Endometrium (tissue), 2 donors: ENCODE measurements around the gene ALG12.
"Not testable (repeated sequence)": the region's sequence is repeated elsewhere in the genome, so short reads cannot be mapped to it uniquely, and the experiment has no call there.

Source experiments
- FAIRE-seq: peaks from 2 replicates; lab custom pipeline; 2012; peaks lifted over from hg19 to GRCh38; lab: Jason Lieb, UNC
- donor health status: control.
- donor health status: control.

The ALG12 gene

GRCh38 chr22:49945042-49945794, 27.0 kb upstream of the ALG12 start:
- FAIRE-seq: not testable (repeated sequence)

DNA sequence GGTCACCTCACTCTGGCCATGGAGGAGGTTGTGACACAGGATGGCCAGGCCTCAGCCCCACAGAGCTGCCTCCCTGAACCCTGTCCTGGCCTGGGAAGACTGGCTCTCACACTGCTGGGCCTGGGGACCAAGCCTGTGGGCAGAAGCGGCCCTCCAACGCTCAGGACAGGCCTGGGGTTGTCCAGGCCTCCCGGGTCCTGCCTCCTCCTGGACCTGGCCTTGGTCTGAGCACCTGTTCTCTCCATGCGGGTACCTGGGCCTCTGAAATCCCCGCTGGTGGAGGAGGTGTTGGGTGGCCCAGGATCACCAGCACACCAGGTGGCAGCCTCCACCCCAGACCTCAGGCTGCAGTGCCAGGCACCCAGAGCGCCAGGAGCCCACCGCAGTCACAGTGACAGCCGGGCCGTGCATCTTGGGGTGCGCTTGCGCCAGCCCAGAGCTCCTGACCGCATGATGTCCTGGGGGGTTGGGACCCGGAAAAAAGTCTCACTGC, 26.2 kb upstream of the ALG12 start:
- no peak for FAIRE-seq

GRCh38 chr22:49943771-49944398, 25.6 kb upstream of the ALG12 start:
- FAIRE-seq: no peak

DNA sequence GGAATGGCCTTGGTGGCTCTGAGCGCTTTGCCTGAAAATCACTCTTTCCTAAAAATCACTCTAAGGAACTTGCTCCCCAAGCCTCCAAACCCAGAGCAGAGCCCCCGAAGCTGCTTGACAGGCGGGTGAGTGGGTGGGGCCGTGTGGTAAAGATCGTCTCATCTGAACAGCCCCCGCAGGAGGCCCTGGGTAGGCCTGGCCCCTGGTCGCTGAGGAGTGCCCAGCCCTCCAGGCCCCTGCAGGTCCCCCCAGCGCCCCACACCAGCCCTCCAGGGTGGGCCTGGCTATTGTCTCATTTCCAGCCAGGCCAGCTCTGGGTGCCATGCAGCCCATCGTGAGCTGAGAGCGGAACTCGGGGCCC, 25.1 kb upstream of the ALG12 start:
- no peak for FAIRE-seq

DNA sequence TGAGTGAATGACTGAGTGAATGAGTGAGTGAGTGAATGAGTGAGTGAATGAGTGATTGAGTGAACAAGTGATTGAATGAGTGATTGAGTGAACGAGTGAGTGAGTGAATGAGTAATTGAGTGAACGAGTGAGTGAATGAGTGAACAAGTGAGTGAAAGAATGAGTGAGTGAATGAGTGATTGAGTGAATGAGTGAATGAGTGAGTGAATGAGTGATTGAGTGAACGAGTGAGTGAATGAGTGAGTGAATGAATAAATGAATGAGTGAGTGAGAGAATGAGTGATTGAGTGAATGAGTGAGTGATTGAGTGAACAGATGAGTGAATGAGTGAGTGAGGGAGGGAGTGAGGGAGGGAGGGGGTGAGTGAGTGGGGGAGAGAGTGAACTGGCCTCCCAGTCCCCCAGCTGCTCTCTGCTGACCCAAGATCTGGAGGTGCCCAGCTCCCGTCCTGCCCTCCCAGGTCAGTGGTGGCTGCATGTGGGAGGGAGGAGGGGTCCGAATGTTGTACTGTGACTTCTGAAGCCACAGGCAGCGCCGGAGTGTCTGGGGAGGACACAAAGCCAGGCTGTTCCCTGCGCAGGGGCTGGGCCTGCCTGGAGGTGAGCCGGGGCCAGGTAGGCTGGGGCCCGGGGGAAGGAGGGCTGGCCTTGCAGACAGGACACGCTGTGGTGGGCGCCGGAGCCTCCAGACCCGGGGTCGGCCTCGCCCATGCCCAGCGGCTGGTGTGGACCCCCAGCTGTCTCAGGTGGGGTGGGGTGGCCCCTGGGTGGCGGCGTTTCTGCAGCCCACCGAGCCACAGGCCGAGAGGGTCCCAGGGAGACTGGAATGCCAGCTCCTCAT, 24.5 kb upstream of the ALG12 start:
- FAIRE-seq: no peak

- FAIRE-seq: no peak
Observed at GRCh38 chr22:49941507-49942316, 23.5 kb upstream of the ALG12 start.

GRCh38 chr22:49938565-49939136, 20.4 kb upstream of the ALG12 start:
- no peak for FAIRE-seq

DNA sequence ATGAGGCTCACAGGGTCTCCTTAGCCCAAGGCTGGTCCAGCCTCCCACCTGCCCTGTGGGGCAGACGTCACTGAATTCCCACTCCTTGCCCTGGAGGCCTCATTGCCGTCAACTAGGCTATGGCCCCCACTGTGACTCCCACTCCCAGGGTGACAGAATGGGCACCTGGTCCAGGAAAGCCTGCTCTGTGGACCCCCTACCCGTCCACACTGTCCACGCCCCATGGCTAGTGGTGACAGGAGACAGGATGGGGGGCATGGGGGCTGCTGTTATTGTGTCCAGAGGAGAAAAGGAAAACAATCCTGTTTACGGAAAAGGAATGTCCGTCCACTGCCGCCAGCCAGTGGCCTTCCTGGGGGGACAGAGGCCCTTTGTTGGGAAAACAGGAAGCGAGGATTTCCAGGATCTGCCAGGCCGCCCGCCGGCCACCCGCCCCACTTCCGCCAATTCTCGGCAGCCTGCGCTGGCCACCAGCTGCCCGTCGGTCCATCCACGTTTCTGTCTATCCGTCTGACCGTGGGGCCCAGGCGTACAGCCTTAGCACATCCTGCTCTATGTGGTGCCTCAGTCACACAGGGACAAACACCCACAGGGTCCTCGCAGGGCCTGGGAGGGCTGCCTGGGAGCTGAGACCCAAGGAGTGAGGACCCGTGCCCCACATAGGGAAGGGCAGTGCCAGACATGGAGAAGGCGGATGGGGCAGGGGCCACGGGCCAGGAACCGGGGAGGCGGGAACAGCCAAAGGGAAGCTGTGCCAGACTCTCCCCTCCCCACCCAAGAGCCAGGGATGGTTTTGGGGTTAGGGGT, 19.7 kb upstream of the ALG12 start:
- no peak for FAIRE-seq

- FAIRE-seq: no peak
Observed at GRCh38 chr22:49936973-49937757, 18.9 kb upstream of the ALG12 start.

DNA sequence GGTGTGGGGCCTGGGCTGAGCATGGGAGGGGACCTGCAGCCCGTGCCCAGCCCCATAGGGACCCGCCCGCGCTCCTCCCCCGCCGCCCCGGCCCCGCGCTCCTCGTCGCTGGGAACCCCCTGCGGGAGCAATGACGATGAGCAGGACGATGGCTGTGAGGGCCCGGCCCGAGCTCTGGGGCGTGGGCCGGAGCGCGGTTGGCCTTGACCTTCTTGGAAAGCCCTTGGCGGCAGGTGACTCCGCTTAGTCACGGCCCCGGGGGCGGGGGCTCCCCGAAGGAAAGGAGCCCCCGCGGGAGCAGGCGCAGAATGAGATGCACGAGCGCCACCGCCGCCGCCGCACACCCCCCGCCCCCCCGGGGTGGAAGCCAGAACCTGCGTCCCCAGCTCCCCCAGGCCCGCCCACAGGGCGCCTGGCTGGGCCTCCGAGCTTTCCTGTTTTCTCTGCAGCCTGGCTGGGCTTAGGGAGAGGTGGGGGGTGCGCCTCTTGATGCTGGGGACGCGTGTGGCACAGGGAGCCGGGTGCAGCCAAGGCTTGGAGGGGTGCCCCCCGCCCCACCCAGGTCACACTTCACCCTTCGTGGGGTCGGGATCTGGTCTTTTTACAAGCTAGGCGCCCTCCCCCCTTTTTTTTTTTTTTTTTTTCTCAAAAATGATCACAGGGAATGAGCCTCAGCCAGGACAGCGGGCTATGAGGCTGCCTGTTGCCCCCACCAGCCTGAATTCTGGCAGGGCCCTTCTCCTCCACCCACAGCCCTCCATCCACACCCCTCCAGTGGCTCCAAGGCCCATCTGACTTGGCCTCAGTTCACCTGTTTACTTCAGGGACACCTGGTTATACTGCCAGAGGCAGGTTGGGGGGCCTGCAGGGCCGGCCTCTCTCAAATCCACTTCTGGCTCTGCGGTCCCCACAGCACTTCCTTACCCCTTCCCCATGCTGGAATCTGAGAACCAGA, 18.1 kb upstream of the ALG12 start:
- FAIRE-seq: no peak

DNA sequence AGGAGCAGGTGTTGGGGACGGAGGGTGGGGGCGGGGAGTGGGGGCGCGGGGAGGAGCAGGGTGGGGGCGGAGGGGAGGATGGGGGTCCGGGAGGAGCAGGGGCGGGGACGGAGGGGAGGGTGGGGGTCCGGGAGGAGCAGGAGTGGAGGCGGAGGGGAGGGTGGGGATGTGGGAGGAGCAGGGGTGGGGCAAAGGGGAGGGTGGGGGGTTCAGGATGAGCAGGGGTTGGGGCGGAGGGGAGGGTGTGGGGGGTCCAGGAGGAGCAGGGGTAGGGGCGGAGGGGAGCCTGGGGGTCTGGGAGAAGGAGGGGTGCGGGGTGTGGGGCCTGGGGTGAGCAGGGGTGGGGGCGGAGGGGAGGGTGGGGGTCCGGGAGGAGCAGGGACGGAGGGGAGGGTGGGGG, 17.3 kb upstream of the ALG12 start:
- no peak for FAIRE-seq

DNA sequence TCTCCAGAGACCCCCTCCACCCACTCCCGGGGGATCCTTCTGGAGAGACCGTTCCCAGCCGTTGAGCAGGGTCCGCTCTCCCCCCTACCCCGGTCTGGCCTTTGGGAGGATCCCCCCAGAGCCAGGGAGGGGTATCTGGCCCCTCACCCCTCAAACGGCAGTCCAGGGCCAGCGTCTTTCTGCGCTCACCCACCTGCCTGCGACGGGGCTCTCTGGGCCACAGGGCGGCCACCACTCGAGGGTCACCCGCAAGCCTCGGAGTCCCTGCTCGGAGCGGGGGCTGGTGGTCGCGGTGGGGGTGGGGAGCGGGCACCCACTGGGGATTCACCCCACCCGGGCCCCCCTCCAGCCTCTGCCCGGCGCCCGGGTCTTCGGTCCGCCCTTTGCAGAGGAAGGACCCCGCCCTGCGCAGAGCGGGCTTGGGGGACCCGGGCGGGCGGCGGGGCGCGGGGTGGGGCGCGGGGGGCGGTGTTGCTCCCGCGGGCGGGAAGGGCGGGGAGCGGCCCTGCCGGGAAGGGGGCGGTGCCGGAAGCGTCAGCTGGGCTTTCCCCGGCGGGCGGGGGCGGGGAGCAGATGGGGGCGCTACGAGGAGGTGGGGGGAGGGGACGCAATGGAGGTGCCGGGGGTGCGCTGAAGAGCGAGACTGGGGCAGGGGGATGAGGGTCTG, 16.8 kb upstream of the ALG12 start:
- FAIRE-seq: no peak

GRCh38 chr22:49934160-49934890, 16.1 kb upstream of the ALG12 start:
- FAIRE-seq: no peak

DNA sequence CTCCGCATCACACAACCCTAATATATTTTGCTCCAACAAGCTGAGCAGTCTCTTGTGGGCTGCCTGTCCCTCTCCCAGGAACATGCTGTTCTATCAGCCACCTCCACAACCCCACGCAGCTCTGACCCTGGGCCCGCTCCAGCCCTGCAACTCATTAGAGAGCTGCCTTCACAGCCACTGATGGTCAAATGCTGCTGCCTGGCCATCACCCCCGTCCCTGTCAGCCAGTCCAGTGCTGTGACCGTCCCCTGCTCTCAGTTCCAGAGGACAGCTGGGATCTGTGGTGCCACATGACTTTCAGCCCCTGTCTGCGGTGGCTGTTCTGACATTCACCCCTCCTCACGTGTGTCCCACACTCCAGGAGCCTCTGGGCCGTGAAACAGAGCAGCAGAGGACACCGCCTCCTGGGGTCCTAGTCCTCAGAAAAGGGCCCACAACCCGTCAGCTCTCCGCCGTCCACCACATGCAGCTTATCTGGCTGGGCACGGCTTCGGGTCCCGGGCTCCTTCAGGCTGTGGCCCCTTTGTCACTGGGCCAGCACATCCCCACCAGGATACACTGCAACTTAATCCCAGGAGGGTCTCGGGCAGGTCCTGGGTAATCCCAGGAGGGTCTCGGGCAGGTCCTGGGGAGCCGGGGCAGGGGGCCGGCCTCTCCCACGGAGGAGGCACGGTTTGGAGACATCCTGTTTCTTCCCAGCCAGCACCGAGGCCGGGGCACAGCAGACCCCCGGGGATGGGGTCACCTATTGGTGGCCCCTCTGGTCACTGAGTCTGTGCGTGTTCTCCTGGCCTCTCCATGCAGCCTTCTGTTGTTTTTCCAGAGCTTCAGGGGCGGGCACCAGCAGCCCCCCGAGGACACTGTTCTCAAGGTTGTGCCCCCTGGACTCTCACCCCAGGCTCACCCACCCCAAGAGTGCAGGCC, 15.3 kb upstream of the ALG12 start:
- FAIRE-seq: no peak

GRCh38 chr22:49930596-49931412, 12.6 kb upstream of the ALG12 start:
- FAIRE-seq: no peak
